H9 (cell line): ENCODE measurements around the gene EPHB3. TPM values are rescaled to one million over a fixed set of nuclear protein-coding genes. Genes with fewer than 3 reads are reported as not detected.

Source experiments
- DNase-seq: peaks from one replicate; pipeline ENCODE4 v3.0.0-alpha.2; 2017
- H2AFZ ChIP-seq: one replicate; pipeline ENCODE4 v1.6.1; 2013; ENCODE audit warnings: mild to moderate bottlenecking, low read length, control low read depth, moderate library complexity
- H2AK5ac ChIP-seq: 2 replicates; pipeline ENCODE4 v1.6.1; 2013; ENCODE audit warnings: low read length, control low read depth, mixed read lengths; ENCODE audit not compliant: insufficient read length
- H2BK120ac ChIP-seq: one replicate; pipeline ENCODE4 v1.6.1; 2013; ENCODE audit warnings: low read depth, mild to moderate bottlenecking, low read length, control low read depth, inconsistent platforms; ENCODE audit not compliant: poor library complexity, severe bottlenecking
- H2BK12ac ChIP-seq: 2 replicates; pipeline ENCODE4 v1.6.1; 2013; ENCODE audit warnings: low read length, control low read depth, mixed read lengths, low read depth; ENCODE audit not compliant: insufficient read length
- H2BK15ac ChIP-seq: 2 replicates; pipeline ENCODE4 v1.6.1; 2013; ENCODE audit warnings: low read depth, low read length, control low read depth
- H2BK20ac ChIP-seq: one replicate; pipeline ENCODE4 v1.6.1; 2013; ENCODE audit warnings: low read depth, mild to moderate bottlenecking, low read length, control low read depth, inconsistent platforms; ENCODE audit not compliant: poor library complexity, severe bottlenecking
- H2BK5ac ChIP-seq: 2 replicates; pipeline ENCODE4 v1.6.1; 2013; ENCODE audit warnings: low read length, control low read depth, mixed read lengths; ENCODE audit not compliant: insufficient read length
- H3K14ac ChIP-seq: 2 replicates; pipeline ENCODE4 v1.6.1; 2013; ENCODE audit warnings: low read length, control low read depth; ENCODE audit not compliant: insufficient read depth
- H3K18ac ChIP-seq: 2 replicates; pipeline ENCODE4 v1.6.1; 2013; ENCODE audit warnings: low read depth, mild to moderate bottlenecking, mixed read lengths, low read length, control low read depth; ENCODE audit not compliant: insufficient read length
- H3K23ac ChIP-seq: 2 replicates; pipeline ENCODE4 v1.6.1; 2013; ENCODE audit warnings: low read length, control low read depth, mixed read lengths, low read depth; ENCODE audit not compliant: insufficient read length
- H3K23me2 ChIP-seq: 2 replicates; pipeline ENCODE4 v1.6.1; 2013; ENCODE audit warnings: low read depth, mild to moderate bottlenecking, mixed read lengths, low read length, control low read depth; ENCODE audit not compliant: insufficient read length, poor library complexity, severe bottlenecking
- H3K27ac ChIP-seq: 2 replicates; pipeline ENCODE4 v1.5.1; 2013; ENCODE audit warnings: low read length, control low read depth, mixed read lengths, low read depth; ENCODE audit not compliant: insufficient read length
- H3K27me3 ChIP-seq: 2 replicates; pipeline ENCODE4 v1.6.1; 2013; ENCODE audit warnings: low read length, control low read depth, inconsistent platforms; ENCODE audit not compliant: insufficient read depth
- H3K4ac ChIP-seq: 2 replicates; pipeline ENCODE4 v1.6.1; 2013; ENCODE audit warnings: low read depth, mild to moderate bottlenecking, control low read depth, inconsistent platforms, low read length, moderate library complexity
- H3K4me1 ChIP-seq: 2 replicates; pipeline ENCODE4 v1.6.1; 2013; ENCODE audit warnings: low read length, control low read depth, inconsistent platforms; ENCODE audit not compliant: insufficient read depth
- H3K4me2 ChIP-seq: 2 replicates; pipeline ENCODE4 v1.6.1; 2013; ENCODE audit warnings: low read length, control low read depth, mixed read lengths; ENCODE audit not compliant: insufficient read length, insufficient read depth
- H3K56ac ChIP-seq: 2 replicates; pipeline ENCODE4 v1.6.1; 2013; ENCODE audit warnings: low read depth, mild to moderate bottlenecking, mixed read lengths, low read length, control low read depth; ENCODE audit not compliant: insufficient read length
- H3K79me1 ChIP-seq: 2 replicates; pipeline ENCODE4 v1.6.1; 2013; ENCODE audit warnings: low read depth, mild to moderate bottlenecking, moderate library complexity, low read length, control low read depth, inconsistent platforms; ENCODE audit not compliant: insufficient read depth, poor library complexity, severe bottlenecking
- H3K79me2 ChIP-seq: 2 replicates; pipeline ENCODE4 v1.6.1; 2013; ENCODE audit warnings: low read length, control low read depth, inconsistent platforms; ENCODE audit not compliant: insufficient read depth
- H3K9ac ChIP-seq: 2 replicates; pipeline ENCODE4 v1.6.1; 2013; ENCODE audit warnings: low read length, control low read depth, mixed read lengths; ENCODE audit not compliant: insufficient read length; ENCODE audit errors: extremely low read depth
- H3K9me3 ChIP-seq: one replicate; pipeline ENCODE4 v1.6.1; 2013; ENCODE audit warnings: low read depth, low read length, inconsistent platforms; ENCODE audit not compliant: control insufficient read depth
- H3T11ph ChIP-seq: one replicate; pipeline ENCODE4 v1.6.1; 2013; ENCODE audit warnings: mild to moderate bottlenecking, low read length, control low read depth, inconsistent platforms
- H4K20me1 ChIP-seq: one replicate; pipeline ENCODE4 v1.6.1; 2013; ENCODE audit not compliant: control insufficient read depth, insufficient read length, insufficient read depth
- H4K5ac ChIP-seq: 2 replicates; pipeline ENCODE4 v1.6.1; 2013; ENCODE audit warnings: low read depth, mild to moderate bottlenecking, mixed read lengths, low read length, control low read depth; ENCODE audit not compliant: insufficient read length
- H4K8ac ChIP-seq: replicated peaks from 2 replicates; pipeline ENCODE4 v1.6.1; 2013; ENCODE audit warnings: low read length, control low read depth, mixed read lengths, low read depth; ENCODE audit not compliant: insufficient read length
- H4K91ac ChIP-seq: 2 replicates; pipeline ENCODE4 v1.6.1; 2013; ENCODE audit warnings: low read depth, mild to moderate bottlenecking, moderate library complexity, mixed read lengths, low read length, control low read depth; ENCODE audit not compliant: insufficient read length
- H3K27ac Mint-ChIP-seq, 3 experiments: 2 replicates in 2 of 3; 3 replicates in 1 of 3; pipeline ENCODE4 v1.8.0; 2020 to 2021; ENCODE audit warnings: mixed read lengths in 3 of 3, mild to moderate bottlenecking in 1 of 3, moderate library complexity in 1 of 3
- H3K27me3 Mint-ChIP-seq: 2 replicates; pipeline ENCODE4 v1.8.0; 2021; ENCODE audit warnings: low read depth, mild to moderate bottlenecking, moderate library complexity, mixed read lengths
- H3K36me3 Mint-ChIP-seq, 3 experiments: 2 replicates in 2 of 3; 3 replicates in 1 of 3; pipeline ENCODE4 v1.8.0; 2020 to 2021; ENCODE audit warnings: low read depth in 3 of 3, mixed read lengths in 3 of 3; ENCODE audit not compliant: insufficient read depth in 1 of 3
- H3K4me1 Mint-ChIP-seq, 2 experiments: 2 replicates each; pipeline ENCODE4 v1.8.0; 2020; ENCODE audit warnings: mixed read lengths in 2 of 2
- H3K4me3 Mint-ChIP-seq, 2 experiments: 2 replicates in 1 of 2; 3 replicates in 1 of 2; pipeline ENCODE4 v1.8.0; 2020 to 2021; ENCODE audit warnings: mild to moderate bottlenecking in 2 of 2, mixed read lengths in 2 of 2, moderate library complexity in 1 of 2
- H3K9me3 Mint-ChIP-seq, 2 experiments: 2 replicates in 1 of 2; 3 replicates in 1 of 2; pipeline ENCODE4 v1.8.0; 2020; ENCODE audit warnings: mild to moderate bottlenecking in 2 of 2, mixed read lengths in 2 of 2, moderate library complexity in 1 of 2
- CTCF ChIP-seq: fragments of 200-600 bp; sonication (generic); conservative IDR thresholded peaks from 3 replicates; pipeline ENCODE4 v1.8.0; 2021; ENCODE audit warnings: antibody characterized with exemption, mild to moderate bottlenecking
- WGBS: extraction: QIAGEN DNeasy Blood & Tissue Kit; methylation state at CpG from one replicate; pipeline ENCODE4 v1.1.7; 2013; ENCODE audit warnings: missing lambda C conversion rate, low lambda C conversion rate, mixed read lengths; ENCODE audit not compliant: insufficient read length; ENCODE audit errors: extremely low coverage; 5-methylcytosine and 5-hydroxymethylcytosine counted together
- total RNA-seq: library from RNA; stranded (reverse); gene quantifications from 2 replicates; pipeline ENCODE4 v1.2.1, GENCODE V29; 2021

The EPHB3 gene
- total RNA-seq, 1 experiment from 2014 or later = 1.0 TPM

GRCh38 chr3:184590795-184591194, 29.2 kb downstream of the EPHB3 start:
- Histone ChIP-seq H2BK120ac (no peak overlapping the region), H3K23me2 (no peaks in the 10 kb centered on the region), H3K56ac (no peak overlapping the region), H2BK15ac (no peak overlapping the region), H3K9ac (no peak overlapping the region), H3K4me2 (no peak overlapping the region), H3K4ac (no peak overlapping the region), H2BK12ac (no peak overlapping the region), H4K20me1 (no peaks in the 10 kb centered on the region), H2BK5ac (no peak overlapping the region), H4K5ac (no peak overlapping the region), H2AFZ (no peak overlapping the region), H3K27me3 (peaks cover 5% of the 10 kb centered on the region; the same call in 1 of the 2 replicates), H3K18ac (no peak overlapping the region), H3K4me1 (peaks cover 4% of the 10 kb centered on the region; the same call in 1 of the 2 replicates), H3K9me3 (no peaks in the 10 kb centered on the region), H4K8ac (no peak overlapping the region), H3K23ac (no peak overlapping the region), H2BK20ac (no peak overlapping the region), H3K27ac (no peak overlapping the region), H3T11ph (no peak overlapping the region), H3K14ac (no peak overlapping the region), H3K79me2 (no peaks in the 10 kb centered on the region), H2AK5ac (no peak overlapping the region), H4K91ac (no peak overlapping the region), H3K79me1 (no peaks in the 10 kb centered on the region)
- H3K4me1 Mint-ChIP-seq = peaks cover 25 to 36% of the 10 kb centered on the region in 2 experiments
- peaks cover 25% of the 10 kb centered on the region for H3K27me3 Mint-ChIP-seq
- no CpG with 5 or more reads among the region's 6 CpGs for WGBS
- no peaks in the 10 kb centered on the region; a peak in 2 of 5 replicates for H3K9me3 Mint-ChIP-seq
- no peak overlapping the region for H3K27ac Mint-ChIP-seq
- TF ChIP-seq CTCF = no peak
- no peak overlapping the region for H3K4me3 Mint-ChIP-seq
- H3K36me3 Mint-ChIP-seq = no peaks in the 10 kb centered on the region
- DNase-seq = no peak
